ENCODE results near the gene LARGE1.

DNA sequence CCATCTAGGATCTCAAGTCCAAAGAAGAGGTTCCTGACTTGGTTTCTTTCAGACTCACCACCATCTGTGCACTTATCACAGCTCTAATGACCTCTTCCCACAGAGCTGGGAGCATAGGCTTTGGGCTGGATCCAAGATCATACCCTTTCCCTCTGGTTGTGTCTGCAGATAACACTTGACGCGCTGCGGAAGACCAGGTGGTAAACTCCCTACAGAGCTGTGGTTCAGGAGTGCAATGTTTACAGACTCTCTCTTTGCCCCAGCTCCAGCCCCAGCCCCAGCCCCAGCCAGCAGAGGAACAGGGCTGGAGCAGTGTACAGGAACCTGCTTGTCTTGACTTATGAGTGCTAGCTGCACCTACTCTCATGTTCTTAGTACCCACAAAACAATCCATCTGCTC is 587.7 kb downstream of the LARGE1 start:
- TF ChIP-seq, protein P1, sequence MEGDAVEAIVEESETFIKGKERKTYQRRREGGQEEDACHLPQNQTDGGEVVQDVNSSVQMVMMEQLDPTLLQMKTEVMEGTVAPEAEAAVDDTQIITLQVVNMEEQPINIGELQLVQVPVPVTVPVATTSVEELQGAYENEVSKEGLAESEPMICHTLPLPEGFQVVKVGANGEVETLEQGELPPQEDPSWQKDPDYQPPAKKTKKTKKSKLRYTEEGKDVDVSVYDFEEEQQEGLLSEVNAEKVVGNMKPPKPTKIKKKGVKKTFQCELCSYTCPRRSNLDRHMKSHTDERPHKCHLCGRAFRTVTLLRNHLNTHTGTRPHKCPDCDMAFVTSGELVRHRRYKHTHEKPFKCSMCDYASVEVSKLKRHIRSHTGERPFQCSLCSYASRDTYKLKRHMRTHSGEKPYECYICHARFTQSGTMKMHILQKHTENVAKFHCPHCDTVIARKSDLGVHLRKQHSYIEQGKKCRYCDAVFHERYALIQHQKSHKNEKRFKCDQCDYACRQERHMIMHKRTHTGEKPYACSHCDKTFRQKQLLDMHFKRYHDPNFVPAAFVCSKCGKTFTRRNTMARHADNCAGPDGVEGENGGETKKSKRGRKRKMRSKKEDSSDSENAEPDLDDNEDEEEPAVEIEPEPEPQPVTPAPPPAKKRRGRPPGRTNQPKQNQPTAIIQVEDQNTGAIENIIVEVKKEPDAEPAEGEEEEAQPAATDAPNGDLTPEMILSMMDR (IDR thresholded peaks at IDR 0.05; ENCODE audit: low read length) = no peak
- no peak for TF ChIP-seq EZH2 (IDR thresholded peaks at IDR 0.05; ENCODE audit: borderline replicate concordance, low read length)
